NCI-H2107 treated with DMSO at 0.1 percent for 48 hours (cell line): ENCODE data around the gene TTC27.

Source experiments
- DNase-seq: peaks from one replicate; lab custom pipeline; 2025; ENCODE audit not compliant: unreplicated experiment; lab: John Stamatoyannopoulos, UW

Gene TTC27

GRCh38 chr2:32666704-32667103 is 38.9 kb downstream of the TTC27 start:
- DNase-seq = no peak

GRCh38 chr2:32668254-32668653 is 40.4 kb downstream of the TTC27 start:
- no peak for DNase-seq

- no peak for DNase-seq
Observed at GRCh38 chr2:32671885-32672533, 44.2 kb downstream of the TTC27 start.

- DNase-seq = no peak
Observed at GRCh38 chr2:32678825-32679224, 51.0 kb downstream of the TTC27 start.

GRCh38 chr2:32680942-32681341 is 53.1 kb downstream of the TTC27 start:
- DNase-seq = no peak

GRCh38 chr2:32683520-32684086 is 55.8 kb downstream of the TTC27 start:
- no peak for DNase-seq

- no peak for DNase-seq
Observed at GRCh38 chr2:32688541-32688940, 60.7 kb downstream of the TTC27 start.

GRCh38 chr2:32691678-32692077 is 63.8 kb downstream of the TTC27 start:
- DNase-seq = no peak

GRCh38 chr2:32696439-32696838 is 68.6 kb downstream of the TTC27 start:
- no peak for DNase-seq

GRCh38 chr2:32697156-32697555 is 69.3 kb downstream of the TTC27 start:
- no peak for DNase-seq

GRCh38 chr2:32699151-32699550 is 71.3 kb downstream of the TTC27 start:
- no peak for DNase-seq

- no peak for DNase-seq
Observed at GRCh38 chr2:32701806-32702205, 74.0 kb downstream of the TTC27 start.

GRCh38 chr2:32702303-32703064 is 74.6 kb downstream of the TTC27 start:
- DNase-seq = no peak

GRCh38 chr2:32706815-32707579 is 79.1 kb downstream of the TTC27 start:
- DNase-seq = no peak

- DNase-seq = no peak
Observed at GRCh38 chr2:32711219-32711618, 83.4 kb downstream of the TTC27 start.

- DNase-seq = no peak
Observed at GRCh38 chr2:32711908-32712501, 84.2 kb downstream of the TTC27 start.

- no peak for DNase-seq
Observed at GRCh38 chr2:32712870-32713269, 85.0 kb downstream of the TTC27 start.

GRCh38 chr2:32714521-32714920 is 86.7 kb downstream of the TTC27 start:
- DNase-seq = no peak

GRCh38 chr2:32715391-32715841 is 87.6 kb downstream of the TTC27 start:
- no peak for DNase-seq

- no peak for DNase-seq
Observed at GRCh38 chr2:32715981-32716380, 88.1 kb downstream of the TTC27 start.

- DNase-seq = no peak
Observed at GRCh38 chr2:32716598-32716997, 88.7 kb downstream of the TTC27 start.
